GM23248 (cell line): ENCODE results near the gene MUCL3. TPM values are rescaled to one million over a fixed set of nuclear protein-coding genes. Genes with fewer than 3 reads are reported as not detected.
A peak's percentile ranks its signal among the peaks of the same experiment; 100 is the strongest.

Source experiments
- DNase-seq: peaks from one replicate; pipeline ENCODE4 v3.0.0-alpha.2; 2015
- H2AFZ ChIP-seq: fragments of 200-600 bp; sonication (generic); 2 replicates; pipeline ENCODE4 v1.6.1; 2016; ENCODE audit warnings: antibody characterized with exemption
- H3F3A ChIP-seq: fragments of 200-600 bp; sonication (generic); 2 replicates; pipeline ENCODE4 v1.6.1; 2016; ENCODE audit warnings: mild to moderate bottlenecking, antibody characterized with exemption, mixed run types; ENCODE audit not compliant: insufficient read depth
- H3K27ac ChIP-seq: fragments of 200-600 bp; sonication (generic); 2 replicates; pipeline ENCODE4 v1.5.1; 2016; ENCODE audit warnings: mild to moderate bottlenecking
- H3K27me3 ChIP-seq: fragments of 200-600 bp; sonication (generic); replicated peaks from 2 replicates; pipeline ENCODE4 v1.6.1; 2016; ENCODE audit warnings: mild to moderate bottlenecking; ENCODE audit not compliant: insufficient read depth
- H3K36me3 ChIP-seq: fragments of 200-600 bp; sonication (generic); 2 replicates; pipeline ENCODE4 v1.6.1; 2016; ENCODE audit warnings: low read depth, mild to moderate bottlenecking
- H3K4me1 ChIP-seq: fragments of 200-600 bp; sonication (generic); 2 replicates; pipeline ENCODE4 v1.6.1; 2016; ENCODE audit warnings: mild to moderate bottlenecking; ENCODE audit not compliant: insufficient read depth
- H3K4me2 ChIP-seq: fragments of 200-600 bp; sonication (generic); one replicate; pipeline ENCODE4 v1.6.1; 2016; ENCODE audit warnings: mild to moderate bottlenecking; ENCODE audit not compliant: unreplicated experiment
- H3K4me3 ChIP-seq: fragments of 200-600 bp; sonication (generic); 2 replicates; pipeline ENCODE4 v1.5.1; 2016; ENCODE audit warnings: mild to moderate bottlenecking
- H3K79me2 ChIP-seq: fragments of 200-600 bp; sonication (generic); 2 replicates; pipeline ENCODE4 v1.6.1; 2016; ENCODE audit warnings: mild to moderate bottlenecking; ENCODE audit not compliant: insufficient read depth
- H3K9ac ChIP-seq: fragments of 200-600 bp; sonication (generic); 2 replicates; pipeline ENCODE4 v1.6.1; 2016; ENCODE audit warnings: mild to moderate bottlenecking
- H3K9me2 ChIP-seq: fragments of 200-600 bp; sonication (generic); 2 replicates; pipeline ENCODE4 v1.6.1; 2016; ENCODE audit warnings: mixed run types, mild to moderate bottlenecking, moderate library complexity; ENCODE audit not compliant: insufficient read depth
- H3K9me3 ChIP-seq: fragments of 200-600 bp; sonication (generic); one replicate; pipeline ENCODE4 v1.6.1; 2017; ENCODE audit warnings: low read depth
- H4K20me1 ChIP-seq: fragments of 200-600 bp; sonication (generic); 2 replicates; pipeline ENCODE4 v1.6.0; 2016; ENCODE audit not compliant: insufficient read depth
- EZH2 ChIP-seq: fragments of 200-600 bp; sonication (generic); IDR thresholded peaks from 2 replicates; pipeline ENCODE4 v1.6.1; 2018; ENCODE audit warnings: antibody characterized with exemption, mild to moderate bottlenecking; ENCODE audit not compliant: insufficient read depth, poor library complexity, severe bottlenecking
- EZH2phosphoT487 ChIP-seq: fragments of 200-600 bp; sonication (generic); IDR thresholded peaks from 2 replicates; pipeline ENCODE4 v1.6.1; 2018; ENCODE audit warnings: antibody characterized with exemption, moderate library complexity, mild to moderate bottlenecking, low read depth; ENCODE audit not compliant: insufficient read depth
- WGBS, 2 experiments: methylation state at CpG; one replicate each; pipeline ENCODE4 v1.1.6; 2015 to 2017; ENCODE audit warnings: low lambda C conversion rate in 2 of 2, low coverage in 1 of 2; ENCODE audit errors: missing lambda C conversion rate in 2 of 2; 5-methylcytosine and 5-hydroxymethylcytosine counted together
- in situ Hi-C: fragments of 300-500 bp; cut with MboI; formaldehyde crosslinking; loops from 2 replicates; pipeline ENCODE4 v1.15.0; 2020
- polyA plus RNA-seq: library from polyadenylated mRNA; unstranded; fragments of >200 nt; fragmentation: Nextera tagmentation; extraction: Ambion mirVana; gene quantifications from 2 replicates; pipeline ENCODE4 v1.2.1, GENCODE V29; 2016
- total RNA-seq: library from RNA; depleted of rRNA; stranded (reverse); fragments of >200 nt; shearing (Covaris generic); gene quantifications from 2 replicates; pipeline ENCODE4 v1.2.3, GENCODE V29; 2014

Gene MUCL3
- total and polyA plus RNA-seq, 2 experiments from 2014 or later, result not detected

DNA sequence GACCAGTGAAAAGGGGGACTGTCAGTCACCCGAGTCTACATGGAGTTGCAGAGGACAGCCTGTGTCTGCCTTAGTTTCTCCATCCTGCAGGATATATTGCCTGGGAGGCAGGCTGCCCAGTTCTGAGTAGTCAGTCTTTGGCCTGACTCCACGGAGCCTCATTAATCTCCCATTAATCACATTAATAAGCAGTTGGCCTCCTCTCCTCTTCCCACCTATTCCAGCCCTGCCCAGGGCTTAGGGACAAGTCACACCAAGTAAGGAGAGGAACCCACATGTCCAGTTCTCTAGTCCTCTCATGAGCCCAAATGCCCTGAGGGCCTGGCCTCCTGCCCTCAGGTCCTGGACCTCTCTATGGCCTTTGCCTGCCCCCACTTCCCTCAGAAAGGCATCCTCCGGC, 1.3 kb upstream of the MUCL3 start:
- Histone ChIP-seq H3K36me3 (no peaks in the 10 kb centered on the region), H3K79me2 (no peaks in the 10 kb centered on the region), H3K27ac (no peak overlapping the region), H3K4me1 (no peaks in the 10 kb centered on the region; the same call in 1 of the 2 replicates), H3K9me2 (no peaks in the 10 kb centered on the region), H3K9me3 (no peaks in the 10 kb centered on the region), H4K20me1 (no peaks in the 10 kb centered on the region), H3K4me2 (no peak overlapping the region), H2AFZ (no peak overlapping the region), H3F3A (no peaks in the 10 kb centered on the region), H3K4me3 (no peak overlapping the region), H3K9ac (no peak overlapping the region), H3K27me3 (peaks cover 15% of the 10 kb centered on the region)
- 28 to 29% methylated on average over 3 of the region's 3 CpGs for WGBS, 2 experiments
- TF ChIP-seq EZH2 (no peak), EZH2phosphoT487 (no peak)
- in situ Hi-C loops, result no loop called here
- DNase-seq, result peak; percentile 46

- Histone ChIP-seq H3K9me3 (no peaks in the 10 kb centered on the region), H3K9me2 (no peaks in the 10 kb centered on the region), H3K4me2 (peak overlapping the region; percentile 34), H3K9ac (no peak overlapping the region), H3K79me2 (no peaks in the 10 kb centered on the region), H3K4me1 (no peaks in the 10 kb centered on the region; the same call in 1 of the 2 replicates), H3K27ac (no peak overlapping the region), H3K4me3 (0 out of 2 replicates have a peak overlapping the region, but pooled peaks have one; percentile 4), H4K20me1 (no peaks in the 10 kb centered on the region), H3F3A (no peaks in the 10 kb centered on the region), H3K36me3 (no peaks in the 10 kb centered on the region), H2AFZ (peak overlapping the region; percentile 66), H3K27me3 (peaks cover 24% of the 10 kb centered on the region)
- 13 to 16% methylated on average over 13 to 15 of the region's 15 CpGs for WGBS, 2 experiments
- DNase-seq, result peak; percentile 89
- no peak for TF ChIP-seq EZH2
- no peak for TF ChIP-seq EZH2phosphoT487
- in situ Hi-C loops, result no loop called here
These were observed 1.7 kb downstream of the MUCL3 start for GRCh38 chr6:30942338-30943060.

DNA sequence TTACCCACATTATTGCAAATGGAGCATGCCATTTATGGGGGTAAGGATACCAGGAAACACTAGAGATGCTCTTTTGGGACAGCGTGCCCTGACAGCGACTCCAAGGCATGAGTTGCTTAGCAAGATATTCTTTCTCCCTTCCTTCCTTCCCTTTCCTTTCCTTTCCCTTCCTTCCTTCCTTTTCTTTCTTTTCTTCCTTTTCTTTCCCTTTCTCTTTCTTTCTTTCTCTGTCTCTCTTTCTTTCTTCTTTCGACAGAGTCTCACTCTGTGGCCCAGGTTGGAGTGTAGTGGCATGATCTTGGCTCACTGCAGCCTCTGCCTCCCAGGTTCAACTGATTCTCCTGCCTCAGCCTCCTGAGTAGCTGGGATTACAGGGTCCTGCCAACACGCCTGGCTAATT, 3.3 kb downstream of the MUCL3 start:
- Histone ChIP-seq H3F3A (no peaks in the 10 kb centered on the region), H3K4me2 (no peak overlapping the region), H3K9ac (no peak overlapping the region), H3K4me3 (no peak overlapping the region), H3K9me3 (no peaks in the 10 kb centered on the region), H3K4me1 (no peaks in the 10 kb centered on the region; the same call in 1 of the 2 replicates), H3K27me3 (peaks cover 26% of the 10 kb centered on the region), H3K27ac (no peak overlapping the region), H3K79me2 (no peaks in the 10 kb centered on the region), H2AFZ (no peak overlapping the region), H3K36me3 (no peaks in the 10 kb centered on the region), H3K9me2 (no peaks in the 10 kb centered on the region), H4K20me1 (no peaks in the 10 kb centered on the region)
- in situ Hi-C loops, result no loop called here
- TF ChIP-seq EZH2phosphoT487 (no peak), EZH2 (no peak)
- DNase-seq, result no peak
- 88 to 93% methylated on average over 3 to 4 of the region's 4 CpGs for WGBS, 2 experiments

DNA sequence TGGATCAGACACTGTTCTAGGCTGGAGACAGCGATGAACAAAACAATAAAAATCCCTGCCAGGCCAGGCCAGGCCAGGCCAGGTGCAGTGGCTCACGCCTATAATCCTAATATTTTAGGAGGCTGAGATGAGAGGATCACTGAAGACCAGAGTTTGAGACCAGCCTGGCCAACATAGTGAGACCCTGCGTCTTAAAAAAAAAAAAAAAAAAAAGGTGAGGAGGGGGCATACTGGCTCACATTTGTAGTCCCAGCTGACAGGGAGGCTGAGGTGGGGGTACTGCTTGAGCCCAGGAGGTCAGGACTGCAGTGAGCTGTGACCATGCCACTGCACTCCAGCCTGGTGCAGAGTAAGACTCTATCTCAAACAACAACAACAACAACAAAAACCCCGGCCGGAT, 4.5 kb downstream of the MUCL3 start:
- Histone ChIP-seq H3K4me1 (no peaks in the 10 kb centered on the region; the same call in 1 of the 2 replicates), H3K9me2 (no peaks in the 10 kb centered on the region), H3K79me2 (no peaks in the 10 kb centered on the region), H3K9ac (no peak overlapping the region), H3K9me3 (no peaks in the 10 kb centered on the region), H2AFZ (no peak overlapping the region), H3K27ac (no peak overlapping the region), H3K4me3 (no peak overlapping the region), H3K4me2 (no peak overlapping the region), H4K20me1 (no peaks in the 10 kb centered on the region), H3F3A (no peaks in the 10 kb centered on the region), H3K27me3 (peaks cover 34% of the 10 kb centered on the region), H3K36me3 (no peaks in the 10 kb centered on the region)
- WGBS, 2 experiments, result 79 to 84% methylated on average over 5 of the region's 5 CpGs
- no peak for DNase-seq
- TF ChIP-seq EZH2phosphoT487 (no peak), EZH2 (no peak)
- in situ Hi-C loops, result no loop called here
